Measurements from ENCODE around the gene TEX44.

DNA sequence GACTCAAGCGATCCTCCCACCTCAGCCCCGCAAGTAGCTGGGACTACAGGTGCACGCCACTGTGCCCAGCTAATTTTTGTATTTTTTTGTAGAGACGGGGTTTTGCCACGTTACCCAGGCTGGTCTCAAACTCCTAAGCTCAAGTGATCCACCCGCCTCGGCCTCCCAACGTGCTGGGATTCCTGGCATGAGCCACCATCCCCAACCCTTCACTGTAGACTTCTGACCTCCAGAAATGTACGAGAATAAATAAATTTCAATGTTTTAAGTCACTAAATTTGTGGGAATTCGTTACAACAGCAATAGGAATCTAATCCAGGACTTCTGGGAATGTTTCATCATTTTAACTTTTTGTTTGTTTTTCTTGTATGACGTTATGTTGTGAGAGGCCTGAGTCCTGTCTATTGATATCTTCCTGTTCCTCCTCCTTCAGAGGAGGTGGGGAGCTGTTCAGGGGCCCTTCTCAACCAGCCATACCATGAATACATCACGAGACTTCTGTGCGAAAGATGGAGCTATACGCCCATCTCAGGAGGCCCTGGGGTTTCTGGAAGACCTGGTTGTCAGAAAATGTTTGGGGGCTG is 40.0 kb downstream of the TEX44 start:
- TF ChIP-seq, protein P1, sequence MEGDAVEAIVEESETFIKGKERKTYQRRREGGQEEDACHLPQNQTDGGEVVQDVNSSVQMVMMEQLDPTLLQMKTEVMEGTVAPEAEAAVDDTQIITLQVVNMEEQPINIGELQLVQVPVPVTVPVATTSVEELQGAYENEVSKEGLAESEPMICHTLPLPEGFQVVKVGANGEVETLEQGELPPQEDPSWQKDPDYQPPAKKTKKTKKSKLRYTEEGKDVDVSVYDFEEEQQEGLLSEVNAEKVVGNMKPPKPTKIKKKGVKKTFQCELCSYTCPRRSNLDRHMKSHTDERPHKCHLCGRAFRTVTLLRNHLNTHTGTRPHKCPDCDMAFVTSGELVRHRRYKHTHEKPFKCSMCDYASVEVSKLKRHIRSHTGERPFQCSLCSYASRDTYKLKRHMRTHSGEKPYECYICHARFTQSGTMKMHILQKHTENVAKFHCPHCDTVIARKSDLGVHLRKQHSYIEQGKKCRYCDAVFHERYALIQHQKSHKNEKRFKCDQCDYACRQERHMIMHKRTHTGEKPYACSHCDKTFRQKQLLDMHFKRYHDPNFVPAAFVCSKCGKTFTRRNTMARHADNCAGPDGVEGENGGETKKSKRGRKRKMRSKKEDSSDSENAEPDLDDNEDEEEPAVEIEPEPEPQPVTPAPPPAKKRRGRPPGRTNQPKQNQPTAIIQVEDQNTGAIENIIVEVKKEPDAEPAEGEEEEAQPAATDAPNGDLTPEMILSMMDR (IDR thresholded peaks at IDR 0.05; ENCODE audit: low read depth, low read length, poor library complexity, severe bottlenecking) = no peak
- TF ChIP-seq EZH2phosphoT487 (IDR thresholded peaks at IDR 0.05; ENCODE audit: borderline replicate concordance, low read length) = no peak
